GM21825 (cell line): ENCODE measurements around the gene KRTAP12-1.

ENCODE experiments used
- ATAC-seq: cut with Tn5 transposase; IDR thresholded peaks from one replicate; pipeline ENCODE4 v1.9.1; 2021; ENCODE audit warnings: mild to moderate bottlenecking, moderate library complexity; ENCODE audit not compliant: unreplicated experiment

The KRTAP12-1 gene

DNA sequence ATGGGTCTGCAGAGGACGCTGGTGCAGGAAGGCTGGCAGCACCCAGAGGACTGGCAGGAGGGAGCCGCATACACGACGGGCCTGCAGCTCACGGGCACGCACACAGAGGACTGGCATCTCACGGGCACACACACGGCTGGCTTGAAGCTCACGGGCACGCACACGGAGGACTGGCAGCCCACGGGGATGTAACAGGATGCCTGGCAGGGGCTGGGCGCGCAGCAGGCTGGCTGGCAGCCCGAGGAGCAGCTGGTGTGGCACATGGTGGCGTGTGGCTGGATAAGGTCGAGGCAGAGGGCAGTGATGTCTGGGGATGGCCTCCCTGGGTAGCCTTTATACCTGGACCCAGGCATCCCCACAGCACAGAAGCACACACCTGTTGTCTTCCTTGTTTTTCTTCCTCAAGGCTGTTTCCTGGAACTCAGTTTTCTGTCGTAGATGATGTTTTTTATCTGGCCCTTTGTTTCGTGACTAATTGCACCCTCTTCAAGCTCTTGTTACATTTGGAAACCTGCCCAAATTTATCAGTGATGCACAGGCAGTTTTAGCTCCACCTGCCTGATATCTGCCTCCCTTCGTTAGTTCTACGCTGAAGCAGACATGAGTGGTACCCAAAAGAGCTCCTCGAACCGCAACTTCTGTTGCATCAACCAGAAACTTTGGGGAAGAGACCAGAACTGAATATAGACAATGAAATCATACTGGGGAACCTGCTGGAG lies at the start of gene KRTAP12-1:
KRTAP12-1 (minus strand) TSS at position 303 of the 719 bp plus-strand sequence; CDS start at position 263, 40 bp downstream.
- no peak for ATAC-seq

DNA sequence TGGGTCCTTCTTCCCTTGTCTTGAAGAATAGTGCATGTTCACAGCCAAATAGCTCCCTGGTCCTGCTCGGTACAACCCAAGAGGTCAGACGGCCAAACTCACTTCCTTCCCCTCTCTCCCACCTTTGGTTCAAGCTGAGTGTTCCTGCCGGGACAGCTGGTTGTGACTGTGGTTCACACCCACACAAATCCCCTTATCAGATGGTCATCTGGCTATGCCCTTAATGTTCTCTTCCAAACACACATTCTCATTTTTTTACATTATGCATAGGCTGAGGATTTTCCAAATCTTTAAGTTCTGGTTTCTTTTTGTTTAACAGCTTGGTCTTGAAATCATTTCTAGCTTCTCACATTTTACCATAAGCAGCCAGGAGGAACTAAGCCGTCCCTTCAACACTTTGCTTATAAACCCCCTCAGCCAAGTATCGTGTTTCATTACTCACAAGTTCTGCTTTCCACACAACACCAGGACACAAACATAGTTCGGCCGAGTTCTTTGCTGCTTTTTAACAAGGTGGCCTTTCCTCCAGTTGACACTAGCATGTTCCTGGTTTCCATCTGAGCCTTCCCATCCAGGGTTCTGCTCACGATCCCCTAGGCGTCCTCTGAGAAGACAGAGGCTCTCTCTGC lies 49.1 kb upstream of the KRTAP12-1 start:
- ATAC-seq: no peak

GRCh38 chr21:44730028-44730395 lies 48.0 kb upstream of the KRTAP12-1 start:
- no peak for ATAC-seq

DNA sequence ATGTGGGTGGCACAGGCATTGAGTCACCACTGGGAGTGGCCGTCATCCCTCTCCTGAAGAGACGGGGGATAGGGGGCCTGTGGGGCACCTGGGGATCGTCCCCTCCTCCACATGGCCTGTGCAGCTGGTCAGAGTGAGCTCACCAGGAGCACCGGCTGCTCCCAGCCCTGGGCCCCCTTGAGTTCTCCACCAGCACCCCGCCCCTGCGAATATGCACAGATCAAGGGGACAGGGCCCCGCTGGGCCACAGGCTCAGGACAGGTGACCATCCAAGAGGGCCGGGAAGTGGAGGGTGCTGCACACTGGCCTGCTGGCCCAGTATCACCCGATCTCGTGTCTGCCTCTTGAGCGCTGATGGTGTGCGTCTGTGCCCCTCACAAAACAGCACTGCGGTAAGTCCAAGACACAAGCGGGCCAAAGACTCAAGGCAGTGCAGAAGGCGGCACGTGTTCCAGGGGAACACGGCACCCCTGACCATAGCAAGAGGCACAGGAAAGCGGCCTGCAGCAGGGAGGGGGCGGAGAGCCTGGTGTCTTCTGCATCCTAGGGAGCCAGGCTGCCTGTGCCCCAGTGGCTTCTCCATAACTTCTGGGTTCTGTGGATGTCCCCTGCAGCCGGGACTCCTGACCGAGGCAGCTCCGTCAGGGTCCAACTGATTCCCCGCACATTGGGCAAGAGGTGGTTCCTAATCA lies 47.5 kb upstream of the KRTAP12-1 start:
- ATAC-seq: no peak

DNA sequence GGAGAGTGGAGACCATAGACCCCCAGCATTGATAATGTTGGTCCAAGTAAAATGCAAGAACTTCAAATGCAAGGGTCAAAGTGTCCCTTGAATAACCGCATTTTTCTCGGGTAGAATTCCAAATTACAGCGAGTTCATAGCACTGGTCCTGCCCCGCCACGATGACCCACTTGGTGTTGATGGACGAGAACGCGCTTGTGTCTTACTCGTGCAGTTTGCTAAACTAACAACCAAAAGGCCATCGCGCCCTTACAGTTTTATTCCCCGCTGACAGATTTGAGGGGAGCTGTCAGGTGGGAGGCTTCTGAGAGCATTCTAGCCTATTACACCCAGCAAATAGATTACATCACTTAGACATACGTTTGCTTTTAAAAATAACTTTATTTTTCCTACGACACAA lies 46.8 kb upstream of the KRTAP12-1 start:
- ATAC-seq: no peak

- no peak for ATAC-seq
These were observed 45.8 kb upstream of the KRTAP12-1 start for GRCh38 chr21:44727757-44728156.

GRCh38 chr21:44727321-44727720 lies 45.4 kb upstream of the KRTAP12-1 start:
- no peak for ATAC-seq

DNA sequence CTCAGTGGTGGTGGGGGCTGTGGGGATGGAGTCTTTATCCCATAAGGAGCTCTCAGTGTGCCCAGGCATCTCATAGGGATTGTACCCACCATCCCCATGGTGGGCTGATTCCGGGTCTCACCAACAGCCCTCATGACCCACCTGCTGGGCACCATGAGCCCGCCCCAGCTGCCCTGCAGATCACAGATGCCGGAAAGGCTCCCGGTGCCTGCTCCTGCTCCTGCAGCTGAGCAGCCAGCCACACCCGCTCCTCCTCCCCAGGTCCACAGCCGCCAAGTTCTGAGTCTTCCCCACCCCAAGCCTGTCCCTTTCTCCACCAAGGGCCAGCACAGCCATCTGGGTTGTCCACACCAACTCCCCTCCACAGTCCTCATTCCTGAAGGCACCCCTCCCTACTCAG lies 44.9 kb upstream of the KRTAP12-1 start:
- no peak for ATAC-seq

DNA sequence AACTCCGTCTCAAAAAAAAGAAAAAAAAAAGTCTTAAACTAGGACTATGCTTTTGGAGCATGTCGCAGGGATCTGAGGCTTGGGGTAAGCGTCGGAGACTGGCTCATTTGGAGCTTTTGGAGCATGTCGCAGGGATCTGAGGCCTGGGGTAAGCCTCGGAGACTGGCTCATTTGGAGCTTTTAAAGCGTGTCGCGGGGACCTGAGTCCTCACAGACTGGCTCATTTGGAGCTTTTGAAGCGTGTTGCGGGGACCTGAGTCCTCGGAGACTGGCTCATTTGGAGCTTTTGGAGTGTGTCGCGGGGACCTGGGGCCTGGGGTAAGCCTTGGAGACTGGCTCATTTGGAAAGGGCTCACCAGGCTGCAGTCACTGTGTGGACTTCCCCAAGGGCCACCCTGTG lies 43.0 kb upstream of the KRTAP12-1 start:
- ATAC-seq: no peak

DNA sequence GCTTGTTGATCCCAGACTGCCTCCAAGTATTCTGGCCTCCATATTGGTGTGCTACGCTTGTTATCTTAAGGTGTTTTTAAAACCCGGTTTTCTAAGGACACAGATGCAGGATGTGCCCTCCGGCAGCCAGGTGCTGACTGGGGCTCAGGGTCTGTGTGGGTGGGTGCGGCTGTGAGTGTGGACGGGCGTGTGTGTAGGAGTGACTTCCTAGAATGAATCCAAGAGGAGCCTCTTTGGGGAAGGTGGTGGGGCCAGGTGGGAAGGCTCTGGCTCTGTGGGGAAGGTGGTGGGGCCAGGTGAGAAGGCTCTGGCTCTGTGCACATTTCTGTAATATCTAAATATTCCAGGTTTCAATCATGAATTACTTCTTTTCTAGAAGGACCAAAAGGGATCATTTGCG lies 42.2 kb upstream of the KRTAP12-1 start:
- no peak for ATAC-seq

DNA sequence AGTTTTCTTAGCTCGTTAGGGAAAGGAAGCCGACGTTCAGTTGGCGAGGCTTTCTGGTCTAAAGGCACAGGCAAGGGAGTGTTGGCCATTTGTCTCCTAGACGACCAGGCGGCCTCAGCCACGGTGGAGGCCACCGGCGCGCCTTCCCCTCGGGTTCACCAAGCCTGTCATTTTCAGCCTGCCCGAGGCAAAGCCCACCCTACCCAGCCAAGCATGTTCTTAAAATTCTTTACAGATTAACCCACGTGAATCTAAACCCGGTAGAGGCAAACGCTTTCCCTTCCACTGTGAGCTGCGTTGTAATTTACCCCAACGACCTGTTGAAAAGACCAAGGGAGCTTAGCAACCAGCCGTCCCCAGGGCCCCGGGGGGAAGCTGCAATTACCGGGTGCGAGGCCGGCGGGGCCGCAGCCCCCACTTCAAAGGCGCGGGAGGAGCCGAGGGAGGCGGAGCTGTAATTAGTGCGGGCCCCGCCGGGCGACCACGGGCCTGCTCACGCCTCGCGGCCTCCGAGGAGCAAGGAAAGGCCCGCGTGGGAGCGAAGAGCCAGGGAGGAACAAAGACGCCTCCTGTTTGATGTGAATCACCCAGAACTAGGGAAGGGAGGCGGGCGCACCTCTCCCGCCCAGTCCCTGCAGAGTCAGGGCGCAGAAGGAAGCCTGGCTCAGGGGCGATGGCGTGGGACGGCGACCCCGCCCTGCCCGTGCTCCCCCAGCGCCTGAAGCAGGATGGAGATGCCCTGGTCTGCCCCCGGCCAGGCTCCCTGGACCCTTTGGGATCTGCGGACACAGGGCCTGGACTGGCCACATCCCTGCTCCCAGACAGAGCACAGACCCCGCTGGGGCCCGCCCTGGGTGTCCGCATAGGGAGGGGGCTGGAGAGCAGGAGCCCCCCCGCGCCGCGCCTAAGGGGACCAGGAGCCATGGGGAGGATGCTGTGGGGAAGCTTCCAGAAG lies 41.5 kb upstream of the KRTAP12-1 start:
- ATAC-seq: no peak

GRCh38 chr21:44722731-44723130 lies 40.8 kb upstream of the KRTAP12-1 start:
- no peak for ATAC-seq

DNA sequence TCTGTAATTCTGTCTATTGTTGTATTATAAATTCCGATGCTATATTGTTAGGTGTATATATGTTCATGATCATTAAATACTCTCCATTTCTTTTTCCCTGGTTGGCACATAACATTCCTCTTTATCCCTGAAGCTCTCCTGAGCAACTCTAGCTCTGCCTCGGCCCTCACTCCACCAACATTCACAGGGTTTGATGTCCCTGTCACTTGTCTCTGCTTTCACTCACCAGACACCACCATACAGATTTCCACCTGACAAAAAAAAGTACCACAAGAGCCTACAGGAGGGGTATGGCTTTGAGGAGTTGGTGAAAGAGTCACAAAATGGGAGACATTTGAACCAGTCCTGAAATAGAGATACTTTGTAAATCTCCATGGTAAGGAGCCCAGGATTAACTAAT lies 38.2 kb upstream of the KRTAP12-1 start:
- ATAC-seq: no peak

DNA sequence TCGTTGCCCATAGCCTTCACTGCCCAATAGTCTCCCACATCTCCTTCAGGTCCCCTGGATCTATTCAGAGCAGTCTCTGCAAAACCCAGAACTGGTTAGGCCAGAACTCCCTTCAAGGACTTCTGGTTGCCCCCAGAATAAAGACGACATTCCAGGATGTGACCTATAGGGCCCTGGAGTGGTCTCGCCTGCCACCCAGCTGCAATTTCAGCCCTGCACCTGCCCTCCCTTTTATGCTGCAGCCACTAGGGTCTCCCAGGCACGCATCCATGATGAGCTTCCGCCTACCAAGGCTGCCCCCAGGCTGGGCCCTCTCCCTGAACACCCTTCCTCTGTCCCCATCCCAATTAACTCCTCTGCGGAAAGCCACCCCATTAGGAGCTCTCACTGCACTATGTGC lies 36.6 kb upstream of the KRTAP12-1 start:
- no peak for ATAC-seq

DNA sequence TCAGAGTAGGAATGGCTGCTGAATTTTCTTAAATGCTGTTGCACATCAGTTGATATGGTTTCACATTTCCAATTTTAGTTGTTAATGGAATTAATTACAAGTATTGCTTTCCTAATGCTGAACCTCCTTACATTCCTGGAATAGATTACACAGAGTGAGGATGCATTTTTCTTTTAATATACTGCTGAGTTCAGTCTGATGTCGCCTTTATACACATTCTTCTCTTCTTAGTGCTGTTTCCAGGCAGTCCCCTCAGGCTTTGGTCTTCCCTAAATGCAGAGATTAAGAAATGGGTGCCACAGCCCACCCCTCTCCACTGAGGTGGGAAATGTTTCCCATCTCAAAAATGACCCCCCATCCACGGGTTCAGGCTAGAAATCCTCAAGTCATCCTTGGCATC lies 36.1 kb upstream of the KRTAP12-1 start:
- no peak for ATAC-seq

- ATAC-seq: no peak
These were observed 35.0 kb upstream of the KRTAP12-1 start for GRCh38 chr21:44716984-44717383.

DNA sequence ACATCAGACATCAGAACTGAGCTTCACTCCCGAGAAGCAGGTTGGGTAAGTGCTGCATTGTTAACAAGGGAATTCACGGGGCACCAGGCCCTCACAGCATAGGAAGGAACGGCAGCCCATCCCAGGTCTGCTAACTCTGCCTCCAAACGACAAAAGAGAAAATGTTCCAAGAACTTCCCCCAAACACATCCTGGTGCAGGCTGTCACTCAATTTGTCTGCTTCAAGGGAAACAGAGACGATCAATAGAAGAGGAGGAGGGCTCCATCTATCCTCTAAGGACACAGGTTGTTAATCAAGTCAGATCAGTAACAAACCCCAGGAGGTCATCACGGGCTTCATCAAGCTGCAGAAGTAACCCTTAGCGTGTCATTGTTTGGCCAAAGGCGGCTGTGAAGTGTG lies 32.9 kb upstream of the KRTAP12-1 start:
- ATAC-seq: no peak

DNA sequence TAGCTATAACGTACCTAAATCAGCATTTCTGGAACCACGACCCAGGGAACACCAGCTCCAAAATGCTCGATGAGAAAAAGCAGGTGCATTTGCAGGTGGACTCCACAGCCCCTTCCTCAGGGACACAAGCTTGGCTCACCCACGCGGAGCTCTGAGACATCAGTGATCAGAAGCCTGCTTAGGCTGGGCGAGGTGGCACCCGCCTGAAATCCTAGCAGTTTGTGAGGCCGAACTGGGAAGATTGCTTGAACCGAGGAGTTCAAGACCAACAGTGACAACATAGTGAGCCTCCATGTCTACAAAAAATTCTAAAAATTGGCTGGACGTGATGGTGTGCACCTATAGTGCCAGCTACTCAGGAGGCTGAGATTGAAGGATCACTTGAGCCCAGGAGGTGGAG lies 31.9 kb upstream of the KRTAP12-1 start:
- no peak for ATAC-seq

DNA sequence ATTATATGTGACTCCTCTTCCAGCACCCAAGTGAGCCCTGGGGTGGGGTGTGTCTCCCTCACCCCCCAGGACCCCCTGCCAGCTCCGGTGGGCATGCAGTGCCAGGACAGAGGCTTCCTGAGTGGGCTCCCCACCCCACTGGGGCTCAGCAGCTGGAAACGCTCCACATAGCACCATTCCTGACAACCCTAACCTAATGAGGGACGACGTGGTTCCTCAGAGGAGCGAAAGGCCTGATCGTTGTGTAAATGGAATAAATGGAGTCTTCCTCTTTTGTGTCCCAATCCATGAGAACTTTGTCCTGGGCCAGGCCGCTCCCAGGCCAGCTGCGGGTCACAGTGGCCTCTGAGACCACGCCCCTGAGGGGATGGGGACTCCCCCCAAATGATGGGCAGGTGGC lies 31.2 kb upstream of the KRTAP12-1 start:
- ATAC-seq: no peak

- no peak for ATAC-seq
These were observed 30.5 kb upstream of the KRTAP12-1 start for GRCh38 chr21:44712203-44713028.
